H1 (cell line): ENCODE results near the gene SLC7A8. TPM values are rescaled to one million over a fixed set of nuclear protein-coding genes. Genes with fewer than 3 reads are reported as not detected.
A peak's percentile ranks its signal among the peaks of the same experiment; 100 is the strongest.

ENCODE experiments used
- CTCF ChIA-PET: fragments of 300-600 bp; sonication (Branson Sonifier 250); formaldehyde crosslinking; loops from one replicate; lab custom pipeline; 2021; ENCODE audit not compliant: partially characterized antibody; lab: Charles Lee
- POLR2A ChIA-PET: fragments of 300-600 bp; sonication (Branson Sonifier 250); formaldehyde crosslinking; loops from one replicate; lab custom pipeline; 2021; ENCODE audit warnings: inconsistent platforms; ENCODE audit not compliant: partially characterized antibody; lab: Charles Lee
- DNase-seq, 2 experiments: peaks; one replicate each; pipeline versions ENCODE4 v3.0.0 to v3.0.0-alpha.2; 2010 to 2022; ENCODE audit warnings: low spot score in 2 of 2, low read depth in 1 of 2, mixed read lengths in 1 of 2
- FAIRE-seq: peaks from 2 replicates; lab custom pipeline; 2011; peaks lifted over from hg19 to GRCh38; lab: Jason Lieb, UNC
- H2AFZ ChIP-seq: 2 replicates; pipeline ENCODE4 v1.8.1; 2012; ENCODE audit warnings: low read length, inconsistent platforms
- H2AK5ac ChIP-seq: 2 replicates; pipeline ENCODE4 v1.6.1; 2013; ENCODE audit warnings: low read depth, low read length
- H2BK120ac ChIP-seq: replicated peaks from 2 replicates; pipeline ENCODE3; 2013; ENCODE audit warnings: low read depth, low read length, inconsistent platforms
- H2BK12ac ChIP-seq: 2 replicates; pipeline ENCODE4 v1.6.1; 2013; ENCODE audit warnings: low read depth, low read length
- H2BK15ac ChIP-seq: 2 replicates; pipeline ENCODE4 v1.6.1; 2013; ENCODE audit warnings: low read length
- H2BK20ac ChIP-seq: 2 replicates; pipeline ENCODE4 v1.6.1; 2013; ENCODE audit warnings: low read length
- H2BK5ac ChIP-seq: 2 replicates; pipeline ENCODE4 v1.6.1; 2013; ENCODE audit warnings: low read depth, low read length
- H3K14ac ChIP-seq: 2 replicates; pipeline ENCODE4 v1.6.1; 2013; ENCODE audit warnings: inconsistent platforms; ENCODE audit not compliant: insufficient read length
- H3K18ac ChIP-seq: 2 replicates; pipeline ENCODE4 v1.6.1; 2013; ENCODE audit warnings: low read length; ENCODE audit errors: extremely low read depth
- H3K23ac ChIP-seq: 2 replicates; pipeline ENCODE4 v1.6.1; 2013; ENCODE audit warnings: inconsistent platforms; ENCODE audit not compliant: insufficient read length
- H3K23me2 ChIP-seq: 2 replicates; pipeline ENCODE4 v1.6.1; 2013; ENCODE audit warnings: low read depth, low read length
- H3K27ac ChIP-seq: 2 replicates; pipeline ENCODE4 v1.6.1; 2011; ENCODE audit warnings: low read depth, low read length, inconsistent platforms
- H3K27me3 ChIP-seq, 4 experiments: replicated peaks in 1 of 4; 1 replicate in 1 of 4; 2 replicates in 3 of 4; pipeline versions ENCODE4 v1.6.1 to v1.8.1; 2011 to 2013; ENCODE audit warnings: low read length in 3 of 4, mild to moderate bottlenecking in 3 of 4, inconsistent platforms in 2 of 4, mixed read lengths in 2 of 4, moderate library complexity in 1 of 4; ENCODE audit not compliant: control insufficient read depth in 3 of 4, insufficient read depth in 3 of 4; ENCODE audit errors: extremely low read depth in 1 of 4
- H3K36me3 ChIP-seq, 4 experiments: 2 replicates each; pipeline versions ENCODE4 v1.6.1 to v1.8.1; 2011 to 2013; ENCODE audit warnings: mild to moderate bottlenecking in 4 of 4, low read length in 3 of 4, moderate library complexity in 2 of 4, control low read depth in 1 of 4, inconsistent platforms in 1 of 4; ENCODE audit not compliant: insufficient read depth in 4 of 4, control insufficient read depth in 2 of 4
- H3K4ac ChIP-seq: replicated peaks from 2 replicates; pipeline ENCODE3; 2013; ENCODE audit warnings: low read length, low read depth, mixed read lengths, inconsistent platforms; ENCODE audit not compliant: insufficient read length
- H3K4me1 ChIP-seq, 4 experiments: replicated peaks in 1 of 4; 1 replicate in 1 of 4; 2 replicates in 3 of 4; pipeline versions ENCODE4 v1.6.1 to v1.8.1; 2011 to 2013; ENCODE audit warnings: low read length in 3 of 4, inconsistent platforms in 2 of 4, mixed read lengths in 1 of 4; ENCODE audit not compliant: insufficient read depth in 4 of 4, control insufficient read depth in 3 of 4
- H3K4me2 ChIP-seq, 2 experiments: 2 replicates each; pipeline versions ENCODE4 v1.6.1 to v1.8.1; 2011 to 2013; ENCODE audit warnings: low read depth in 2 of 2, low read length in 2 of 2, control low read depth in 1 of 2, inconsistent platforms in 1 of 2, mild to moderate bottlenecking in 1 of 2; ENCODE audit not compliant: insufficient read depth in 1 of 2
- H3K4me3 ChIP-seq, 4 experiments: fragments of 200-600, 300-600 bp in 1 of 4; sonication (generic), shearing (Covaris generic), sonication (Bioruptor Twin) in 1 of 4; 2 replicates each; pipeline versions ENCODE4 v1.5.1 to v1.8.1; 2011 to 2016; ENCODE audit warnings: low read length in 4 of 4, low read depth in 3 of 4, control low read depth in 2 of 4, inconsistent platforms in 2 of 4, mild to moderate bottlenecking in 2 of 4, mixed read lengths in 1 of 4, moderate library complexity in 1 of 4; ENCODE audit not compliant: insufficient read depth in 2 of 4; ENCODE audit errors: extremely low read depth in 1 of 4
- H3K56ac ChIP-seq: replicated peaks from 2 replicates; pipeline ENCODE3; 2013; ENCODE audit warnings: low read depth, mild to moderate bottlenecking, mixed read lengths, low read length, inconsistent platforms; ENCODE audit not compliant: insufficient read length
- H3K79me1 ChIP-seq: 2 replicates; pipeline ENCODE4 v1.6.1; 2013; ENCODE audit warnings: low read depth, low read length, control low read depth
- H3K79me2 ChIP-seq, 2 experiments: 2 replicates each; pipeline versions ENCODE4 v1.6.1 to v1.8.1; 2012 to 2013; ENCODE audit warnings: low read length in 2 of 2, mild to moderate bottlenecking in 2 of 2, inconsistent platforms in 1 of 2; ENCODE audit not compliant: insufficient read depth in 2 of 2, control insufficient read depth in 1 of 2
- H3K9ac ChIP-seq, 4 experiments: replicated peaks in 1 of 4; 1 replicate in 1 of 4; 2 replicates in 3 of 4; pipeline versions ENCODE4 v1.6.1 to v1.8.1; 2011 to 2013; ENCODE audit warnings: low read depth in 3 of 4, low read length in 3 of 4, control low read depth in 2 of 4, mild to moderate bottlenecking in 2 of 4, moderate library complexity in 2 of 4, inconsistent platforms in 1 of 4; ENCODE audit errors: extremely low read depth in 1 of 4
- H3K9me3 ChIP-seq, 2 experiments: 2 replicates each; pipeline versions ENCODE4 v1.6.1 to v1.8.1; 2012 to 2013; ENCODE audit warnings: mild to moderate bottlenecking in 2 of 2, moderate library complexity in 2 of 2, control low read depth in 1 of 2, inconsistent platforms in 1 of 2, low read depth in 1 of 2, low read length in 1 of 2, mixed read lengths in 1 of 2; ENCODE audit not compliant: insufficient read depth in 2 of 2
- H4K20me1 ChIP-seq, 2 experiments: replicated peaks in 1 of 2; 2 replicates each; pipeline versions ENCODE3 to v1.8.1; 2011 to 2013; ENCODE audit warnings: inconsistent platforms in 2 of 2, low read length in 2 of 2, mild to moderate bottlenecking in 1 of 2; ENCODE audit not compliant: insufficient read depth in 2 of 2, control insufficient read depth in 1 of 2
- H4K5ac ChIP-seq: 2 replicates; pipeline ENCODE4 v1.6.1; 2013; ENCODE audit warnings: low read length, low read depth, mixed read lengths, inconsistent platforms; ENCODE audit not compliant: insufficient read length
- H4K8ac ChIP-seq: 2 replicates; pipeline ENCODE4 v1.8.0; 2013; ENCODE audit warnings: mild to moderate bottlenecking, moderate library complexity, low read length, inconsistent platforms; ENCODE audit not compliant: insufficient read depth; ENCODE audit errors: extremely low read depth
- H4K91ac ChIP-seq: replicated peaks from 2 replicates; pipeline ENCODE3; 2013; ENCODE audit warnings: low read length, mixed read lengths, inconsistent platforms; ENCODE audit not compliant: insufficient read length
- ATF2 ChIP-seq: IDR thresholded peaks from 2 replicates; pipeline ENCODE4 v1.6.1; 2012; ENCODE audit warnings: low read length, inconsistent platforms
- HDAC6 ChIP-seq: IDR thresholded peaks from one replicate; pipeline ENCODE4 v1.7.1; 2012; ENCODE audit warnings: low read depth, mild to moderate bottlenecking, inconsistent platforms, low read length, moderate library complexity
- KDM1A ChIP-seq: fragments of 200-600, 300-600 bp; sonication (generic); IDR thresholded peaks from 2 replicates; pipeline ENCODE4 v1.7.1; 2016; ENCODE audit warnings: mild to moderate bottlenecking, low read length, borderline replicate concordance
- KDM4A ChIP-seq: IDR thresholded peaks from one replicate; pipeline ENCODE4 v1.7.1; 2012; ENCODE audit warnings: low read depth, mild to moderate bottlenecking, moderate library complexity, low read length, inconsistent platforms; ENCODE audit not compliant: severe bottlenecking
- RXRA ChIP-seq: IDR thresholded peaks from 2 replicates; pipeline ENCODE4 v1.6.1; 2011; ENCODE audit warnings: low read depth, mild to moderate bottlenecking, low read length, moderate library complexity; ENCODE audit not compliant: insufficient read depth
- SIX5 ChIP-seq: IDR thresholded peaks from 2 replicates; pipeline ENCODE4 v1.6.1; 2011; ENCODE audit warnings: mild to moderate bottlenecking, low read depth, low read length
- SP2 ChIP-seq: IDR thresholded peaks from 2 replicates; pipeline ENCODE4 v1.6.1; 2012; ENCODE audit warnings: mild to moderate bottlenecking, low read length, inconsistent platforms
- SP4 ChIP-seq: IDR thresholded peaks from 2 replicates; pipeline ENCODE4 v1.6.1; 2012; ENCODE audit warnings: low read length, inconsistent platforms
- SRF ChIP-seq: IDR thresholded peaks from 2 replicates; pipeline ENCODE4 v1.6.1; 2011; ENCODE audit warnings: mild to moderate bottlenecking, low read depth, low read length, moderate library complexity
- TAF7 ChIP-seq: optimal IDR thresholded peaks from 2 replicates; pipeline ENCODE3; 2011; ENCODE audit warnings: low read depth, mild to moderate bottlenecking, inconsistent platforms, low read length, moderate library complexity, borderline replicate concordance
- ZNF274 ChIP-seq: IDR thresholded peaks from 2 replicates; pipeline ENCODE4 v1.7.0; 2012; ENCODE audit warnings: low read length, borderline replicate concordance; ENCODE audit errors: extremely low read depth
- WGBS, 2 experiments: shearing (Covaris generic) in 1 of 2; methylation state at CpG; one replicate each; pipeline versions ENCODE4 v1.1.6 to v1.1.7; 2013 to 2015; ENCODE audit warnings: low lambda C conversion rate in 2 of 2, mixed read lengths in 2 of 2, inconsistent platforms in 1 of 2, low coverage in 1 of 2, missing lambda C conversion rate in 1 of 2; ENCODE audit not compliant: insufficient replicate concordance in 2 of 2, insufficient coverage in 1 of 2, insufficient read length in 1 of 2; ENCODE audit errors: extremely low coverage in 1 of 2, missing lambda C conversion rate in 1 of 2; 5-methylcytosine and 5-hydroxymethylcytosine counted together
- polyA plus RNA-seq, 7 experiments: library from polyadenylated mRNA; depleted of rRNA in 3 of 7; stranded (reverse) in 5 of 7; unstranded in 2 of 7; fragments of >200 nt in 5 of 7; fragments of 200-250 nt in 2 of 7; gene quantifications; 1 replicate in 5 of 7; 2 replicates in 1 of 7; 4 replicates in 1 of 7; pipeline versions ENCODE4 v1.2.1 to v1.2.3, GENCODE V29; 2011 to 2013; ENCODE audit warnings: missing spikeins in 2 of 7, mixed read lengths in 2 of 7
- total RNA-seq: library from RNA; stranded (reverse); fragmentation: NEBNext Ultra II Directional; extraction: Animal tissue kit (Norgen Biotek cat#: 25700); gene quantifications from 2 replicates; pipeline ENCODE4 v1.2.1, GENCODE V29; 2021

The SLC7A8 gene
- total and polyA plus RNA-seq, 2 of the 8 experiments (the other 6 are each of a cell fraction or from before 2014, with no cell fraction given), result 182 to 204 TPM

- Histone ChIP-seq H3K9ac (no peak overlapping the region), H4K8ac (no peak overlapping the region), H3K4me1 (peaks cover 0 to 13% (median 4%) of the 10 kb centered on the region in 4 experiments; a peak in 4 of 7 replicates), H3K4me2 (no peak overlapping the region), H3K27me3 (no peaks in the 10 kb centered on the region), H4K5ac (no peak overlapping the region), H3K23me2 (no peaks in the 10 kb centered on the region), H3K79me1 (no peaks in the 10 kb centered on the region), H3K79me2 (no peaks in the 10 kb centered on the region), H4K91ac (no peak overlapping the region), H3K18ac (no peak overlapping the region; the same call in 1 of the 2 replicates), H2AK5ac (no peak overlapping the region), H3K56ac (no peak overlapping the region), H3K4me3 (no peak overlapping the region), H3K23ac (no peak overlapping the region), H2BK20ac (peak overlapping the region; percentile 5; the same call in 1 of the 2 replicates), H3K27ac (no peak overlapping the region), H2BK120ac (peak overlapping the region; percentile 54), H4K20me1 (no peaks in the 10 kb centered on the region), H2AFZ (no peak overlapping the region), H3K36me3 (no peaks in the 10 kb centered on the region), H3K14ac (no peak overlapping the region), H2BK12ac (0 out of 2 replicates have a peak overlapping the region, but pooled peaks have one; percentile 2), H2BK15ac (no peak overlapping the region), H3K4ac (no peak overlapping the region), H2BK5ac (no peak overlapping the region), H3K9me3 (no peaks in the 10 kb centered on the region)
- ChIA-PET CTCF (interaction anchor here (1.6 kb wide), 1 partner anchor 89 kb away, joined by 5 read pairs; no protein-coding TSS in a partner anchor), POLR2A (no interaction called here)
- WGBS, 2 experiments, result 93% methylated on average over 7 of the region's 7 CpGs; no CpG with 5 or more reads in 1 of the 2 experiments
- DNase-seq (no peak), FAIRE-seq (no peak)
- TF ChIP-seq KDM1A (no peak), KDM4A (no peak), ZNF274 (no peak), SRF (no peak), SP2 (no peak), HDAC6 (no peak), RXRA (no peak), ATF2 (no peak), SIX5 (no peak), SP4 (no peak), TAF7 (no peak)
Measured at GRCh38 chr14:23209651-23210423, 26.4 kb upstream of the SLC7A8 start.
